NCI-H146 treated with DMSO at 0.1 percent for 48 hours (cell line): ENCODE measurements around the gene MSRB3.

ENCODE experiments used
- DNase-seq: peaks from one replicate; lab custom pipeline; 2025; ENCODE audit not compliant: unreplicated experiment; lab: John Stamatoyannopoulos, UW

MSRB3 gene

GRCh38 chr12:65324551-65324950 is 46.1 kb downstream of the MSRB3 start:
- DNase-seq = no peak

- no peak for DNase-seq
These were observed 46.7 kb downstream of the MSRB3 start for GRCh38 chr12:65325183-65325582.

GRCh38 chr12:65326616-65327015 is 48.1 kb downstream of the MSRB3 start:
- DNase-seq = no peak

GRCh38 chr12:65327207-65328076 is 49.0 kb downstream of the MSRB3 start:
- DNase-seq = no peak

- no peak for DNase-seq
These were observed 51.2 kb downstream of the MSRB3 start for GRCh38 chr12:65329721-65330120.

GRCh38 chr12:65330331-65330730 is 51.8 kb downstream of the MSRB3 start:
- DNase-seq = no peak

- DNase-seq = no peak
These were observed 53.0 kb downstream of the MSRB3 start for GRCh38 chr12:65331456-65331855.

GRCh38 chr12:65333649-65334048 is 55.2 kb downstream of the MSRB3 start:
- no peak for DNase-seq

GRCh38 chr12:65334521-65334920 is 56.0 kb downstream of the MSRB3 start:
- no peak for DNase-seq

GRCh38 chr12:65335021-65335714 is 56.7 kb downstream of the MSRB3 start:
- no peak for DNase-seq

GRCh38 chr12:65335981-65336380 is 57.5 kb downstream of the MSRB3 start:
- no peak for DNase-seq

- no peak for DNase-seq
These were observed 60.7 kb downstream of the MSRB3 start for GRCh38 chr12:65339161-65339560.

- DNase-seq = no peak
These were observed 64.7 kb downstream of the MSRB3 start for GRCh38 chr12:65343230-65343629.

GRCh38 chr12:65343801-65344200 is 65.3 kb downstream of the MSRB3 start:
- no peak for DNase-seq

- DNase-seq = no peak
These were observed 77.0 kb downstream of the MSRB3 start for GRCh38 chr12:65355461-65355860.

- no peak for DNase-seq
These were observed 84.0 kb downstream of the MSRB3 start for GRCh38 chr12:65362234-65363031.

GRCh38 chr12:65364046-65364445 is 85.6 kb downstream of the MSRB3 start:
- no peak for DNase-seq

GRCh38 chr12:65367396-65367795 is 88.9 kb downstream of the MSRB3 start:
- DNase-seq = no peak

- no peak for DNase-seq
These were observed 89.6 kb downstream of the MSRB3 start for GRCh38 chr12:65368055-65368454.

- DNase-seq = no peak
These were observed 94.1 kb downstream of the MSRB3 start for GRCh38 chr12:65372574-65372973.

GRCh38 chr12:65384240-65384639 is 105.8 kb downstream of the MSRB3 start:
- DNase-seq = no peak

- no peak for DNase-seq
These were observed 108.9 kb downstream of the MSRB3 start for GRCh38 chr12:65387396-65387795.
